GM10248 (cell line): ENCODE measurements around the gene SLC16A2.

Source experiments
- CTCF ChIA-PET: fragments of 300-600 bp; sonication (Branson Sonifier 250); formaldehyde crosslinking; extraction: SDS; loops from one replicate; lab custom pipeline; 2021; ENCODE audit warnings: antibody characterized with exemption; lab: Yijun Ruan, JAX
- POLR2A ChIA-PET: fragments of 350-650 bp; sonication (Branson Sonifier 250); formaldehyde crosslinking; extraction: SDS; loops from one replicate; lab custom pipeline; 2020; ENCODE audit warnings: antibody characterized with exemption; lab: Yijun Ruan, JAX
- DNase-seq: peaks from one replicate; pipeline ENCODE4 v3.0.0; 2012; ENCODE audit errors: extremely low spot score
- TF ChIP-seq, protein P1 (sequence below): IDR thresholded peaks from 2 replicates; pipeline ENCODE4 v1.5.1; 2012; ENCODE audit warnings: mild to moderate bottlenecking, low read depth; ENCODE audit errors: extremely low read depth, missing control alignments, control extremely low read depth

The SLC16A2 gene

DNA sequence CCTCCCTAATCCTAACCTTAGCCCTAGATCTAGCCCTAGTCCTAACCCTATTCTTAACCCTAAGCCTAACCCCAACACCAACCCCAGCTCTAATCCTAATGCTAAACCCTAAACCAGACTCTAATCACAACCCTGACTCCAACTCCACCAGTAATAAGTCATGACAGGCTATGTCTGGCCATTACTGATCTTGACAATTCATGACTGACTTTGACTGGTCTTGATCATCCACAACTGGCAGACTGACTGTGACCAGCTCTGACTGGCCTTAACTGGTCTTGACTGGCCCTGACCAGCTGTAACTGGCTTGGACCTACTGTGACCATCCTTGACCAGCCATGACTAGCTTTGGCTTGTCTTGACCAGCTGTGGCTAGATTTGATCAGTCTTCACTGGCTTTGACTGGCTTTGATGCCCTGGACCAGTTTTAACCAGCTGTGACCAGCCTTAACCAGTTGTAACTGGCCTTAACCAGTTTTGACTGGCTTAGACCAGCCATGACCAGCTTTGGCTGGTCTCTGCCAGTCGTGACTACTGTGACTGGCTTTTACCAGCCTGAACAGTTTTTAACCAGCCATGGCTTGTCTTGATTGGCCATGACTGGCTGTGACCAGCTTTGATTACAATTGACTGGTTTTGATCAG lies 124.7 kb downstream of the SLC16A2 start:
- TF ChIP-seq, protein P1, sequence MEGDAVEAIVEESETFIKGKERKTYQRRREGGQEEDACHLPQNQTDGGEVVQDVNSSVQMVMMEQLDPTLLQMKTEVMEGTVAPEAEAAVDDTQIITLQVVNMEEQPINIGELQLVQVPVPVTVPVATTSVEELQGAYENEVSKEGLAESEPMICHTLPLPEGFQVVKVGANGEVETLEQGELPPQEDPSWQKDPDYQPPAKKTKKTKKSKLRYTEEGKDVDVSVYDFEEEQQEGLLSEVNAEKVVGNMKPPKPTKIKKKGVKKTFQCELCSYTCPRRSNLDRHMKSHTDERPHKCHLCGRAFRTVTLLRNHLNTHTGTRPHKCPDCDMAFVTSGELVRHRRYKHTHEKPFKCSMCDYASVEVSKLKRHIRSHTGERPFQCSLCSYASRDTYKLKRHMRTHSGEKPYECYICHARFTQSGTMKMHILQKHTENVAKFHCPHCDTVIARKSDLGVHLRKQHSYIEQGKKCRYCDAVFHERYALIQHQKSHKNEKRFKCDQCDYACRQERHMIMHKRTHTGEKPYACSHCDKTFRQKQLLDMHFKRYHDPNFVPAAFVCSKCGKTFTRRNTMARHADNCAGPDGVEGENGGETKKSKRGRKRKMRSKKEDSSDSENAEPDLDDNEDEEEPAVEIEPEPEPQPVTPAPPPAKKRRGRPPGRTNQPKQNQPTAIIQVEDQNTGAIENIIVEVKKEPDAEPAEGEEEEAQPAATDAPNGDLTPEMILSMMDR, result no peak
- CTCF ChIA-PET, result interaction anchor here (0.9 to 6.0 kb wide), 4 partner anchors 11 to 162 kb away, joined by 3 to 24 read pairs (median 4); no protein-coding TSS in a partner anchor
- POLR2A ChIA-PET, result no interaction called here
- DNase-seq, result no peak

DNA sequence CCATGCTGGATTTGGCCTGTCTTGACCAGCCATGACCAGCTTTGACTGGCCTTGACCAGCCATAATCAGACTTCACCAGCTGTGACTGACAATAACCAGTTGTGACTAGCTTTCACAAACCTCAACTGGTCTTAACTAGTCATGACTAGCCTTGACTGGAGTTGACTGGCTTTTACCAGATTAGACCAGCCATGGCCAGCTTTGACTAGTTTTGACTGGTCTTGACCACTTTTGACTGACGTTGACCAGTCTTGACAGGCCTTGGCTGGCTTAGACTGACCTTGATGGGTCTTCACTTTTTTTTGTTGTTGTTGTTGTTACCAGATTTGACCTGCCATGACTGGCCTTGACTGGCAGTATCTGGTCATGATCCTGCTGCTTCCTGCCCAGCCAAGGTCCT lies 125.7 kb downstream of the SLC16A2 start:
- POLR2A ChIA-PET, result no interaction called here
- CTCF ChIA-PET, result interaction anchor here (0.6 to 6.0 kb wide), 4 partner anchors 11 to 682 kb away, joined by 3 to 24 read pairs (median 4); no protein-coding TSS in a partner anchor
- TF ChIP-seq, protein P1, result no peak
- no peak for DNase-seq

DNA sequence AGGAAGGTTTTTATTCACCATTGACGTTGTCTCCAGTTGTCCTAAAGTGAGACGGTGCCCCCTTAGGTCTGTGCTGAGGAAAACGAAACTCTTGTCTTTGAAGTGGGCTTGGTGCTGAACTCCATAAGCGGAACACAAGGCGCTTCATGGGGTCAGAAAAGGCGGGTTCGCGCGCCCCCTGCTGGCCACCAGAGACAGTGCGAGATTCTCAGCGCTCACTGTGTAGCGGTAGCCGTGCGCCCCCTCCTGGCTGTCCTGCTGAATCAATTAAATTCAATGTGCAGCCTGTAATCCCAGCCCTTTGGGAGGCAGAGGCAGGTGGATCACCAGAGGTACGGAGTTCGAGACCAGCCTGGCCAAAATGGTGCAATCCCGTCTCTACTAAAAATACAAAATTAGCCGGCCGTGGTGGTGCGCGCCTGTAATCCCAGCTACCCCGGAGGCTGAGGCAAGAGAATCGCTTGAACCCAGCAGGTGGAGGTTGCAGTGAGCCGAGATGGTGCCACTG lies 129.1 kb downstream of the SLC16A2 start:
- TF ChIP-seq, protein P1, result peak; percentile 98
- CTCF ChIA-PET, result interaction anchor here (1.1 to 1.2 kb wide), 3 partner anchors 9 to 53 kb away, joined by 3 to 4 read pairs (median 3); no protein-coding TSS in a partner anchor
- POLR2A ChIA-PET, result no interaction called here
- DNase-seq, result peak; percentile 67

DNA sequence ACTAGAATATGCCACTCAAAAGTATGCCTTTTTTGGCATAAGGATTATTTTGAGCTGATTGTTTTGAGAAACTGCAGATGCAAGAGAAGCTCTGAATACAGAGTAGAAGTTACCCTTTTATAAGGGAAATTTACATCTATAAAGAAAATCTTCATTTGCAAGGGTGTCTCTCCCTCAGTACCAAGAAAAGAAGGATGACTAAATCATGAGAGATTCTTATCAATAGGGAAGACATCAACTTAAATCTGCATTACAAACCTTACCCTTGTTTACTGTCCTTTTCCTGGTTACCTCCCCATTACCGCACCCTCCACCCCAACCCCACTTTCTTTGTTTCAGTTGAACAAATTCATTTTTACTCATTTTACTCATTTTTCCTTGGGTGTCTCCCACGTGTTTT lies 130.6 kb downstream of the SLC16A2 start:
- POLR2A ChIA-PET, result no interaction called here
- CTCF ChIA-PET, result interaction anchor here (2.1 kb wide), 1 partner anchor 59 kb away, joined by 7 read pairs; no protein-coding TSS in a partner anchor
- TF ChIP-seq, protein P1, result no peak
- no peak for DNase-seq

DNA sequence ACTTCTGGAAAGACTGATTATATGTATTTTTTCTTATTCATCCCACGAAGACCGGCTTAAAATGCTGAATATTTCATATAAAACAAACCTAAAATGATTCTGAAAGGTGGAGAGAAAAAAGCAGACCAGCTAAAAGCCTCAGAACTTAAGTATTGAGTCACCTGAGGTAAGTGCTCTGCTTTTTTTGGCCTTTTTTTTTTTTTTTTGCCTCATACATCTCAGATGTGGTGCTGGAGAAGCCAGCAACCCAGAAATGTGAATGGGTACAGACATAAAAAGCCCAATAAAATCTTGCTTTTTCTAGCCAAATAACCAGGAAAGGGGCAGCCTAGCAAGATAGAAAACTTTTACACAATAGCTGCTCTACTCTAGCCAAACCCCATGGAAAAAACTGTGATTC lies 136.1 kb downstream of the SLC16A2 start:
- ChIA-PET POLR2A (no interaction called here), CTCF (no interaction called here)
- TF ChIP-seq, protein P1, result no peak
- no peak for DNase-seq

DNA sequence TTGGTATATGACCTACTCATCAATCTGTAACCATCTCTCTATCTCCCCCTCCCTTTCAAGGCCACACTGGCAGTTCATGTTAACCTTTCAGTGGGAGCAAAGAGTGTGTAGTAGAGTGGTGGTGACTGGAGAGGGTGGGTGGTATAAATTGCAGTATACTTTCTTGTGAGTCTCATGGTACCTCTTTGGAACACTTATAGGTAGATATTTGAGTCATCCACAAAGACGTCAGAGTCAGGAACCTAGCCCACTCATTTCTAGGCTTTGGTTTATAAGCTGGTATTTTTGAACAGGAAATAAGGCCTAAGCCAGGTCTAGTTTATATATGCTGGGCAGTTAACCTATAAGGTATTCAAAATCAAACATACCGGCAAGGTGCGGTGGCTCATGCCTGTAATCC lies 156.8 kb downstream of the SLC16A2 start:
- CTCF ChIA-PET, result interaction anchor here (1.3 kb wide), 1 partner anchor 20 kb away, joined by 3 read pairs; no protein-coding TSS in a partner anchor
- no peak for DNase-seq
- POLR2A ChIA-PET, result no interaction called here
- TF ChIP-seq, protein P1, result no peak
